ENCODE results near the gene CRK.

CRK gene

GRCh38 chr17:1455797-1456599 lies at the start of gene CRK:
Gene CRK, minus strand, starts transcription at chr17:1456232. Its CDS starts 115 bp downstream, at chr17:1456117.
- peak; percentile 93 to 97 for DNase-seq

- DNase-seq = no peak
These were observed 49.6 kb upstream of the CRK start for GRCh38 chr17:1505586-1505985.

GRCh38 chr17:1504866-1505265 lies 48.8 kb upstream of the CRK start:
- DNase-seq = no peak

GRCh38 chr17:1503699-1504098 lies 47.7 kb upstream of the CRK start:
- no peak for DNase-seq

GRCh38 chr17:1498869-1499268 lies 42.8 kb upstream of the CRK start:
- no peak for DNase-seq

- no peak for DNase-seq
These were observed 42.2 kb upstream of the CRK start for GRCh38 chr17:1498233-1498632.

- DNase-seq = no peak
These were observed 41.8 kb upstream of the CRK start for GRCh38 chr17:1497831-1498230.

GRCh38 chr17:1496869-1497268 lies 40.8 kb upstream of the CRK start:
- no peak for DNase-seq

GRCh38 chr17:1495265-1495989 lies 39.4 kb upstream of the CRK start:
- DNase-seq = no peak

GRCh38 chr17:1494736-1495253 lies 38.8 kb upstream of the CRK start:
- no peak for DNase-seq

GRCh38 chr17:1494203-1494602 lies 38.2 kb upstream of the CRK start:
- no peak for DNase-seq

GRCh38 chr17:1493291-1493980 lies 37.4 kb upstream of the CRK start:
- no peak for DNase-seq

- DNase-seq = no peak
These were observed 36.5 kb upstream of the CRK start, which contains the start of gene MYO1C for GRCh38 chr17:1492249-1493206. Gene MYO1C, minus strand, starts transcription at chr17:1492686. Its CDS starts 199 bp downstream, at chr17:1492487.

GRCh38 chr17:1491443-1492248 lies 35.6 kb upstream of the CRK start:
- peak in 1 of 2 experiments; percentile 48 for DNase-seq

GRCh38 chr17:1490643-1491442 lies 34.8 kb upstream of the CRK start:
- peak in 1 of 2 experiments; percentile 24 for DNase-seq

- DNase-seq = no peak
These were observed 32.8 kb upstream of the CRK start for GRCh38 chr17:1488826-1489270.

GRCh38 chr17:1487939-1488825 lies 32.1 kb upstream of the CRK start:
- DNase-seq = peak in 1 of 2 experiments; percentile 59

- DNase-seq = no peak
These were observed 31.0 kb upstream of the CRK start for GRCh38 chr17:1486802-1487695.

Data from NCI-H1930 (cell line).